ENCODE measurements around the gene C1orf116.

DNA sequence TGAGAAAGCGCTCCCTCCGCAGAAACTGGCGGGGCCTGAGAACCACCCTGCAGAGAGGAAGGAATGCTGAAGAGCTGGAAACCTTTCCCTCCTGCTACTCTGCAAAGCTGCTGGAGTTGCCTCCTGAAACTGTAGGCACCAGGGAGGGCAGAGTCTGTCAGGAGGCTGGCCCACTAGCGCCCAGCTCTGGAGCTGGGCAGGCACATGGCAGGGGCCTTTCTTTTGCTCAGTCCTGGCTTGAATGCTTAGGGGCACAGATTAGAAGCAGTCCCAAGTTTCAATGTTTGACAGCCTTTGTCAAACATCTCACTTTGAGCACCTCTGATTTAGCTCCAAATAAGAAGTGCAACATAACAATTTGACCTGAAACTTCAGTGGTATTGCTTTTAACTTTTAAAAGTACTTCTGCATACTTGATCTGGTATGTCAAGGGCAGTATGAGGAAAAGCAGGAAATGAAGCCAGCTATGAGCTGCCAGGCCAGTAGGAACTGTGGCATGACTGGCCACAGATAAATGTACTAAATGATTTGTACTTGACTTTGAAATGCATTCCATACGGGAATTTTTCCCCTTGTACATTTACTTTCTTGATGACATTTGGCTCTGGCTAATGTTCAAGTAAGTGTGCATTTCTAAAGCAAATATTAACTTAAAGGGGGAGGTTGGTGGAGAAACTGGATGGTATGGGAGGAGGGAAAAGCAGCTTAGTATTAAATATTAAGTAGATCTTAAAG lies 7.2 kb downstream of the C1orf116 start:
- TF ChIP-seq CTCF (optimal IDR thresholded peaks at IDR 0.05 in 1 of 3, IDR thresholded peaks at IDR 0.05 in 1 of 3, conservative IDR thresholded peaks at IDR 0.05 in 1 of 3; ENCODE audit: extremely low read depth in 1 of 3, insufficient read depth in 2 of 3, low read length in 3 of 3) (no peak), EZH2 (IDR thresholded peaks at IDR 0.05; ENCODE audit: low read length) (no peak)
